CMK (cell line): Measurements from ENCODE around the gene CYGB.
"Not testable (repeated sequence)": the region's sequence is repeated elsewhere in the genome, so short reads cannot be mapped to it uniquely, and the experiment has no call there.

ENCODE experiments used
- DNase-seq: peaks from one replicate; pipeline ENCODE4 v3.0.0-alpha.2; 2010; ENCODE audit warnings: low read depth

The CYGB gene

GRCh38 chr17:76538281-76538931, 897 bp upstream of the CYGB start:
- DNase-seq = no peak

GRCh38 chr17:76537288-76537577, 276 bp downstream of the CYGB start:
- DNase-seq = no peak

GRCh38 chr17:76536511-76537287, 810 bp downstream of the CYGB start:
- no peak for DNase-seq

GRCh38 chr17:76535788-76536510, 1.6 kb downstream of the CYGB start:
- no peak for DNase-seq

GRCh38 chr17:76534831-76535732, 2.4 kb downstream of the CYGB start:
- DNase-seq = no peak

- not testable (repeated sequence) for DNase-seq
Measured at GRCh38 chr17:76533640-76534359, 3.7 kb downstream of the CYGB start.

- no peak for DNase-seq
Measured at GRCh38 chr17:76532072-76532651, 5.3 kb downstream of the CYGB start.

GRCh38 chr17:76531486-76532038, 5.9 kb downstream of the CYGB start:
- DNase-seq = no peak

GRCh38 chr17:76530811-76531485, 6.6 kb downstream of the CYGB start:
- DNase-seq = no peak

- DNase-seq = no peak
Measured at GRCh38 chr17:76530095-76530723, 7.3 kb downstream of the CYGB start.

- DNase-seq = peak; percentile 70
Measured at GRCh38 chr17:76529224-76530094, 8.1 kb downstream of the CYGB start.

- DNase-seq = no peak
Measured at GRCh38 chr17:76528528-76529223, 8.8 kb downstream of the CYGB start.

- DNase-seq = no peak
Measured at GRCh38 chr17:76528156-76528527, 9.4 kb downstream of the CYGB start.

GRCh38 chr17:76527430-76528111, 9.9 kb downstream of the CYGB start:
- DNase-seq = no peak

- DNase-seq = not testable (repeated sequence)
Measured at GRCh38 chr17:76527016-76527415, 10.5 kb downstream of the CYGB start.

GRCh38 chr17:76525513-76525833, 12.0 kb downstream of the CYGB start:
- not testable (repeated sequence) for DNase-seq

- no peak for DNase-seq
Measured at GRCh38 chr17:76524598-76525512, 12.7 kb downstream of the CYGB start.
